GM12878 (cell line): ENCODE measurements around the gene NOL4L. TPM values are rescaled to one million over a fixed set of nuclear protein-coding genes. Genes with fewer than 3 reads are reported as not detected.

Source experiments
- ATAC-seq: fragments of 200-7000 bp; cut with Tn5 transposase; 3 replicates; pipeline ENCODE4 v1.9.1; 2020; ENCODE audit warnings: mild to moderate bottlenecking, moderate library complexity
- BruUV-seq: library from RNA; stranded (reverse); fragments of 400-500 nt; replicated peaks from 2 replicates; lab custom pipeline; 2021; lab: Mats Ljungman, UMichigan
- CTCF ChIA-PET: fragments of 300-600 bp; sonication (Branson Sonifier 250); formaldehyde crosslinking; extraction: SDS; loops from one replicate; lab custom pipeline; 2021; ENCODE audit warnings: inconsistent platforms; lab: Yijun Ruan, JAX
- POLR2A ChIA-PET: fragments of 350-600 bp; formaldehyde crosslinking; extraction: SDS; loops from one replicate; lab custom pipeline; 2021; ENCODE audit warnings: inconsistent platforms; lab: Charles Lee
- RAD21 ChIA-PET: fragments of 300-600 bp; sonication (Branson Sonifier 250); formaldehyde crosslinking; loops from one replicate; lab custom pipeline; 2023; ENCODE audit warnings: antibody characterized with exemption; ENCODE audit not compliant: unreplicated experiment; lab: Charles Lee
- SMC1A ChIA-PET: fragments of 300-600 bp; sonication (Branson Sonifier 250); formaldehyde crosslinking; loops from one replicate; lab custom pipeline; 2023; ENCODE audit not compliant: unreplicated experiment, uncharacterized antibody; lab: Charles Lee
- DNase-seq: peaks from one replicate; pipeline ENCODE4 v3.0.0-alpha.2; 2011; ENCODE audit warnings: low read depth, low spot score
- FAIRE-seq: peaks from 3 replicates; lab custom pipeline; 2011; peaks lifted over from hg19 to GRCh38; lab: Jason Lieb, UNC
- H2AFZ ChIP-seq: 2 replicates; pipeline ENCODE4 v1.6.0; 2011; ENCODE audit warnings: low read depth, low read length, control low read depth; ENCODE audit not compliant: control insufficient read depth
- H3K27ac ChIP-seq: 2 replicates; pipeline ENCODE4 v1.5.1; 2011; ENCODE audit warnings: control low read depth; ENCODE audit not compliant: control insufficient read depth, insufficient read depth
- H3K27me3 ChIP-seq, 2 experiments: replicated peaks in 1 of 2; 2 replicates each; pipeline versions ENCODE4 v1.6.0 to v1.6.1; 2011; ENCODE audit warnings: low read length in 1 of 2; ENCODE audit not compliant: control insufficient read depth in 2 of 2, insufficient read depth in 2 of 2
- H3K36me3 ChIP-seq, 2 experiments: 2 replicates each; pipeline ENCODE4 v1.5.1; 2011; ENCODE audit warnings: low read length in 1 of 2; ENCODE audit not compliant: control insufficient read depth in 2 of 2, insufficient read depth in 2 of 2
- H3K4me1 ChIP-seq: 2 replicates; pipeline ENCODE4 v1.6.1; 2011; ENCODE audit warnings: mild to moderate bottlenecking, low read length, moderate library complexity, mixed read lengths; ENCODE audit not compliant: control insufficient read depth, insufficient read depth
- H3K4me2 ChIP-seq: 2 replicates; pipeline ENCODE4 v1.6.0; 2011; ENCODE audit warnings: control low read depth; ENCODE audit not compliant: control insufficient read depth, insufficient read depth
- H3K4me3 ChIP-seq: fragments of 200-600 bp; sonication (generic); 2 replicates; pipeline ENCODE4 v1.5.1; 2016
- H3K79me2 ChIP-seq: 2 replicates; pipeline ENCODE4 v1.6.0; 2011; ENCODE audit warnings: low read length; ENCODE audit not compliant: control insufficient read depth, insufficient read depth
- H3K9ac ChIP-seq: 2 replicates; pipeline ENCODE4 v1.8.0; 2011; ENCODE audit warnings: low read length, control low read depth, mixed read lengths; ENCODE audit not compliant: control insufficient read depth, insufficient read depth
- H3K9me3 ChIP-seq: replicated peaks from 3 replicates; pipeline ENCODE4 v1.5.1; 2011; ENCODE audit warnings: mild to moderate bottlenecking, low read length; ENCODE audit not compliant: control insufficient read depth, insufficient read depth
- H4K20me1 ChIP-seq: 2 replicates; pipeline ENCODE4 v1.6.0; 2011; ENCODE audit not compliant: control insufficient read depth, insufficient read depth
- HDGF ChIP-seq: fragments of 450-650 bp; IDR thresholded peaks from 2 replicates; pipeline ENCODE4 v1.6.1; 2016; ENCODE audit warnings: antibody characterized with exemption
- JUND ChIP-seq: IDR thresholded peaks from 2 replicates; pipeline ENCODE4 v1.6.1; 2012; ENCODE audit warnings: low read depth, mild to moderate bottlenecking, low read length, improper control_type of control experiment, moderate library complexity
- MYB ChIP-seq: fragments of 150-350 bp; IDR thresholded peaks from 2 replicates; pipeline ENCODE4 v1.6.1; 2014; ENCODE audit warnings: mild to moderate bottlenecking, low read depth, low read length, borderline replicate concordance
- POLR2AphosphoS5 ChIP-seq: IDR thresholded peaks from 2 replicates; pipeline ENCODE4 v1.6.1; 2011; ENCODE audit warnings: mild to moderate bottlenecking, low read length, inconsistent platforms
- RAD21 ChIP-seq: IDR thresholded peaks from 2 replicates; pipeline ENCODE4 v1.6.1; 2011; ENCODE audit warnings: mild to moderate bottlenecking, low read depth, low read length, moderate library complexity; ENCODE audit not compliant: insufficient read depth
- RB1 ChIP-seq: fragments of 450-650 bp; formaldehyde crosslinking; IDR thresholded peaks from 2 replicates; pipeline ENCODE4 v1.6.1; 2017; ENCODE audit warnings: mild to moderate bottlenecking, borderline replicate concordance
- SMAD1 ChIP-seq: fragments of 450-650 bp; IDR thresholded peaks from 2 replicates; pipeline ENCODE4 v1.6.1; 2018; ENCODE audit warnings: mild to moderate bottlenecking, low read depth; ENCODE audit not compliant: partially characterized antibody
- TARDBP ChIP-seq: IDR thresholded peaks from 2 replicates; pipeline ENCODE4 v1.6.1; 2016; ENCODE audit warnings: borderline replicate concordance
- WGBS: methylation state at CpG from one replicate; pipeline ENCODE4 v1.1.6; 2016; ENCODE audit warnings: low lambda C conversion rate; ENCODE audit not compliant: insufficient replicate concordance, insufficient coverage; ENCODE audit errors: missing lambda C conversion rate; 5-methylcytosine and 5-hydroxymethylcytosine counted together
- in situ Hi-C: fragments of 300-500 bp; cut with MboI; formaldehyde crosslinking; loops from 9 replicates; pipeline ENCODE4 v1.14.3; 2018; ENCODE audit warnings: mixed read lengths
- intact Hi-C: fragments of 100-400 bp; cut with micrococcal nuclease; formaldehyde crosslinking; loops from one replicate; pipeline ENCODE4 v1.14.2; 2022; ENCODE audit not compliant: unreplicated experiment
- polyA plus RNA-seq, 11 experiments: library from polyadenylated mRNA; depleted of rRNA in 4 of 11; unstranded in 6 of 11; stranded (reverse) in 5 of 11; fragments of >200 nt; fragmentation: Nextera tagmentation in 4 of 11; fragmentation: Illumina TruSeq in 1 of 11; extraction: Ambion mirVana in 4 of 11; extraction: Trizol in 1 of 11; gene quantifications; 1 replicate in 1 of 11; 2 replicates in 10 of 11; pipeline versions ENCODE4 v1.2.1 to v1.2.3, GENCODE V29; 2011 to 2016; ENCODE audit warnings: inconsistent platforms in 2 of 11, missing spikeins in 2 of 11, low read depth in 1 of 11
- total RNA-seq, 4 experiments: library from RNA; depleted of rRNA in 3 of 4; stranded (reverse); fragments of >200 nt in 3 of 4; fragmentation: Illumina TruSeq in 1 of 4; extraction: Trizol in 1 of 4; gene quantifications; 2 replicates each; pipeline versions ENCODE4 v1.2.1 to v1.2.3, GENCODE V29; 2013 to 2021
- TF ChIP-seq, protein P1 (sequence below): fragments of 450-650 bp; IDR thresholded peaks from 2 replicates; pipeline ENCODE4 v1.6.1; 2014; ENCODE audit warnings: mild to moderate bottlenecking
- TF ChIP-seq, protein P2 (sequence below): fragments of 450-650 bp; IDR thresholded peaks from 2 replicates; pipeline ENCODE4 v1.6.1; 2017; ENCODE audit warnings: borderline replicate concordance

Gene NOL4L
- total and polyA plus RNA-seq, 10 of the 15 experiments (the other 5 are each of a cell fraction or from before 2014, with no cell fraction given): 2.3 to 24.0 (median 8.0) TPM

- H3K79me2 ChIP-seq: no peaks in the 10 kb centered on the region
- no peak for TF ChIP-seq RB1
- TF ChIP-seq TARDBP: no peak
- TF ChIP-seq, protein P1, sequence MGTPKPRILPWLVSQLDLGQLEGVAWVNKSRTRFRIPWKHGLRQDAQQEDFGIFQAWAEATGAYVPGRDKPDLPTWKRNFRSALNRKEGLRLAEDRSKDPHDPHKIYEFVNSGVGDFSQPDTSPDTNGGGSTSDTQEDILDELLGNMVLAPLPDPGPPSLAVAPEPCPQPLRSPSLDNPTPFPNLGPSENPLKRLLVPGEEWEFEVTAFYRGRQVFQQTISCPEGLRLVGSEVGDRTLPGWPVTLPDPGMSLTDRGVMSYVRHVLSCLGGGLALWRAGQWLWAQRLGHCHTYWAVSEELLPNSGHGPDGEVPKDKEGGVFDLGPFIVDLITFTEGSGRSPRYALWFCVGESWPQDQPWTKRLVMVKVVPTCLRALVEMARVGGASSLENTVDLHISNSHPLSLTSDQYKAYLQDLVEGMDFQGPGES: no peak
- TF ChIP-seq RAD21: no peak
- TF ChIP-seq SMAD1: no peak
- no peak for TF ChIP-seq HDGF
- TF ChIP-seq, protein P2, sequence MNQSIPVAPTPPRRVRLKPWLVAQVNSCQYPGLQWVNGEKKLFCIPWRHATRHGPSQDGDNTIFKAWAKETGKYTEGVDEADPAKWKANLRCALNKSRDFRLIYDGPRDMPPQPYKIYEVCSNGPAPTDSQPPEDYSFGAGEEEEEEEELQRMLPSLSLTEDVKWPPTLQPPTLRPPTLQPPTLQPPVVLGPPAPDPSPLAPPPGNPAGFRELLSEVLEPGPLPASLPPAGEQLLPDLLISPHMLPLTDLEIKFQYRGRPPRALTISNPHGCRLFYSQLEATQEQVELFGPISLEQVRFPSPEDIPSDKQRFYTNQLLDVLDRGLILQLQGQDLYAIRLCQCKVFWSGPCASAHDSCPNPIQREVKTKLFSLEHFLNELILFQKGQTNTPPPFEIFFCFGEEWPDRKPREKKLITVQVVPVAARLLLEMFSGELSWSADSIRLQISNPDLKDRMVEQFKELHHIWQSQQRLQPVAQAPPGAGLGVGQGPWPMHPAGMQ: no peak
- no peak for TF ChIP-seq POLR2AphosphoS5
- no peak for TF ChIP-seq JUND
- no peak for TF ChIP-seq MYB
- no peaks in the 10 kb centered on the region for H3K36me3 ChIP-seq
- DNase-seq (no peak), FAIRE-seq (no peak), ATAC-seq (no peak)
- H3K27me3 ChIP-seq: no peaks in the 10 kb centered on the region
- no TSS peak for BruUV-seq
- H3K4me3 ChIP-seq: no peak overlapping the region
- 52% methylated on average over 15 of the region's 18 CpGs for WGBS
- no peak overlapping the region for H3K9ac ChIP-seq
- no peak overlapping the region for H2AFZ ChIP-seq
- RAD21 ChIA-PET: no interaction called here
- SMC1A ChIA-PET: no interaction called here
- in situ Hi-C loops (no loop called here), intact Hi-C loops (no loop called here)
- POLR2A ChIA-PET: no interaction called here
- no peaks in the 10 kb centered on the region for H4K20me1 ChIP-seq
- H3K27ac ChIP-seq: no peak overlapping the region
- H3K9me3 ChIP-seq: no peaks in the 10 kb centered on the region
- CTCF ChIA-PET: no interaction called here
- H3K4me2 ChIP-seq: no peak overlapping the region
- H3K4me1 ChIP-seq: peaks cover 13% of the 10 kb centered on the region
Measured at GRCh38 chr20:32623667-32624157, 38.6 kb upstream of the NOL4L start.
